Endodermal cell (in vitro differentiated cells): ENCODE measurements around the gene IDH2. TPM values are rescaled to one million over a fixed set of nuclear protein-coding genes. Genes with fewer than 3 reads are reported as not detected.

Source experiments
- DNase-seq: peaks from one replicate; pipeline ENCODE4 v3.0.0-alpha.2; 2017
- H3K27ac ChIP-seq: 2 replicates; pipeline ENCODE4 v1.5.1; 2013; ENCODE audit warnings: mild to moderate bottlenecking, low read depth, low read length, moderate library complexity
- H3K27me3 ChIP-seq: 2 replicates; pipeline ENCODE4 v1.6.1; 2013; ENCODE audit warnings: mild to moderate bottlenecking, low read length, moderate library complexity; ENCODE audit not compliant: insufficient read depth, control insufficient read depth, poor library complexity, severe bottlenecking
- H3K36me3 ChIP-seq: 2 replicates; pipeline ENCODE4 v1.7.0; 2013; ENCODE audit warnings: mild to moderate bottlenecking, low read length, moderate library complexity; ENCODE audit not compliant: control insufficient read depth, insufficient read depth
- H3K4me1 ChIP-seq: one replicate; pipeline ENCODE4 v1.7.0; 2013; ENCODE audit warnings: low read length; ENCODE audit not compliant: control insufficient read depth, insufficient read depth
- H3K4me3 ChIP-seq: 2 replicates; pipeline ENCODE4 v1.5.1; 2013; ENCODE audit warnings: mild to moderate bottlenecking, low read length, moderate library complexity
- H3K9ac ChIP-seq: 2 replicates; pipeline ENCODE4 v1.6.1; 2013; ENCODE audit warnings: mild to moderate bottlenecking, low read length, moderate library complexity; ENCODE audit not compliant: poor library complexity, severe bottlenecking; ENCODE audit errors: extremely low read depth
- H3K9me3 ChIP-seq: 2 replicates; pipeline ENCODE4 v1.6.1; 2013; ENCODE audit warnings: mild to moderate bottlenecking, low read length, moderate library complexity; ENCODE audit not compliant: control insufficient read depth
- H3K27ac Mint-ChIP-seq: 2 replicates; pipeline ENCODE4 v1.8.0; 2020; ENCODE audit warnings: mixed read lengths
- H3K27me3 Mint-ChIP-seq: 2 replicates; pipeline ENCODE4 v1.8.0; 2021; ENCODE audit warnings: mild to moderate bottlenecking, mixed read lengths; ENCODE audit not compliant: insufficient read depth
- H3K36me3 Mint-ChIP-seq: 2 replicates; pipeline ENCODE4 v1.8.0; 2020; ENCODE audit warnings: low read depth, mixed read lengths
- H3K4me1 Mint-ChIP-seq: 2 replicates; pipeline ENCODE4 v1.8.0; 2020; ENCODE audit warnings: mixed read lengths
- H3K4me3 Mint-ChIP-seq: 2 replicates; pipeline ENCODE4 v1.8.0; 2020; ENCODE audit warnings: mild to moderate bottlenecking, moderate library complexity, mixed read lengths
- H3K9me3 Mint-ChIP-seq: 2 replicates; pipeline ENCODE4 v1.8.0; 2020; ENCODE audit warnings: mild to moderate bottlenecking, mixed read lengths
- CTCF ChIP-seq: fragments of 200-600 bp; sonication (generic); conservative IDR thresholded peaks from 2 replicates; pipeline ENCODE4 v1.5.0; 2021; ENCODE audit warnings: antibody characterized with exemption, mild to moderate bottlenecking
- WGBS, 2 experiments: methylation state at CpG; one replicate each; pipeline versions ENCODE4 v1.1.5 to v1.1.7; 2013; ENCODE audit warnings: missing lambda C conversion rate in 2 of 2, mixed read lengths in 1 of 2; ENCODE audit not compliant: insufficient coverage in 1 of 2, insufficient read length in 1 of 2; 5-methylcytosine and 5-hydroxymethylcytosine counted together
- total RNA-seq, 2 donors: library from RNA; stranded (reverse); fragmentation: NEBNext Ultra II Directional in 1 of 2; extraction: Animal tissue kit (Norgen Biotek cat#: 25700) in 1 of 2; gene quantifications; 2 replicates in 1 of 2; 3 replicates in 1 of 2; pipeline ENCODE4 v1.2.1, GENCODE V29; 2021

IDH2 gene
- total RNA-seq, 2 donors from 2014 or later: 27.0 to 50.8 TPM

GRCh38 chr15:90051874-90052273 is 50.4 kb downstream of the IDH2 start:
- Histone ChIP-seq H3K36me3 (peaks cover 3% of the 10 kb centered on the region), H3K27ac (no peak overlapping the region), H3K4me3 (no peak overlapping the region), H3K9me3 (no peaks in the 10 kb centered on the region), H3K27me3 (no peaks in the 10 kb centered on the region), H3K4me1 (no peaks in the 10 kb centered on the region), H3K9ac (no peak overlapping the region)
- Mint-ChIP-seq H3K27me3 (no peaks in the 10 kb centered on the region), H3K4me1 (peaks cover 5% of the 10 kb centered on the region), H3K4me3 (no peak overlapping the region), H3K27ac (no peak overlapping the region), H3K9me3 (no peaks in the 10 kb centered on the region), H3K36me3 (peaks cover 10% of the 10 kb centered on the region)
- DNase-seq: peak; percentile 43
- WGBS, 2 experiments: 93 to 95% methylated on average over 5 of the region's 5 CpGs
- TF ChIP-seq CTCF: no peak

GRCh38 chr15:90049666-90050604 is 52.3 kb downstream of the IDH2 start:
- Histone ChIP-seq H3K4me3 (no peak overlapping the region), H3K9ac (no peak overlapping the region), H3K9me3 (no peaks in the 10 kb centered on the region), H3K36me3 (peaks cover 6% of the 10 kb centered on the region), H3K27me3 (no peaks in the 10 kb centered on the region), H3K27ac (no peak overlapping the region), H3K4me1 (no peaks in the 10 kb centered on the region)
- no peaks in the 10 kb centered on the region for H3K27me3 Mint-ChIP-seq
- WGBS, 2 experiments: 94 to 97% methylated on average over 14 to 22 of the region's 22 CpGs
- no peak for TF ChIP-seq CTCF
- H3K36me3 Mint-ChIP-seq: peaks cover 12% of the 10 kb centered on the region
- H3K9me3 Mint-ChIP-seq: no peaks in the 10 kb centered on the region
- H3K4me3 Mint-ChIP-seq: no peak overlapping the region
- DNase-seq: peak; percentile 41
- H3K27ac Mint-ChIP-seq: no peak overlapping the region
- H3K4me1 Mint-ChIP-seq: peaks cover 13% of the 10 kb centered on the region

- no peak overlapping the region for H3K27ac Mint-ChIP-seq
- Histone ChIP-seq H3K9ac (no peak overlapping the region), H3K4me1 (no peaks in the 10 kb centered on the region), H3K9me3 (no peaks in the 10 kb centered on the region), H3K27ac (no peak overlapping the region), H3K36me3 (peaks cover 8% of the 10 kb centered on the region), H3K4me3 (no peak overlapping the region), H3K27me3 (no peaks in the 10 kb centered on the region)
- H3K4me3 Mint-ChIP-seq: no peak overlapping the region
- H3K27me3 Mint-ChIP-seq: no peaks in the 10 kb centered on the region
- 92 to 98% methylated on average over 5 of the region's 5 CpGs for WGBS, 2 experiments
- peaks cover 16% of the 10 kb centered on the region for H3K36me3 Mint-ChIP-seq
- no peaks in the 10 kb centered on the region for H3K9me3 Mint-ChIP-seq
- TF ChIP-seq CTCF: no peak
- DNase-seq: no peak
- peaks cover 12% of the 10 kb centered on the region for H3K4me1 Mint-ChIP-seq
Observed at GRCh38 chr15:90049030-90049429, 53.2 kb downstream of the IDH2 start.
